IMR-90 (cell line): ENCODE measurements around the gene SDR9C7. TPM values are rescaled to one million over a fixed set of nuclear protein-coding genes. Genes with fewer than 3 reads are reported as not detected.

Source experiments
- ATAC-seq: fragments of 200-7000 bp; cut with Tn5 transposase; 2 replicates; pipeline ENCODE4 v1.9.1; 2020; ENCODE audit warnings: low read depth, mild to moderate bottlenecking, moderate library complexity
- BruUV-seq: library from RNA; stranded (reverse); fragments of 400-500 nt; replicated peaks from 2 replicates; lab custom pipeline; 2021; lab: Mats Ljungman, UMichigan
- CTCF ChIA-PET: fragments of 300-600 bp; formaldehyde crosslinking; extraction: SDS; loops from one replicate; lab custom pipeline; 2021; ENCODE audit warnings: antibody characterized with exemption; lab: Yijun Ruan, JAX
- POLR2A ChIA-PET: fragments of 300-600 bp; sonication (Branson Sonifier 250); formaldehyde crosslinking; loops from one replicate; lab custom pipeline; 2022; ENCODE audit warnings: antibody characterized with exemption; ENCODE audit not compliant: unreplicated experiment; lab: Charles Lee
- DNase-seq: peaks from one replicate; pipeline ENCODE4 v3.0.0; 2013
- H2AFZ ChIP-seq: replicated peaks from 2 replicates; pipeline ENCODE3; 2013; ENCODE audit warnings: low read length, mild to moderate bottlenecking; ENCODE audit not compliant: poor library complexity
- H2AK5ac ChIP-seq: 2 replicates; pipeline ENCODE4 v1.6.1; 2013; ENCODE audit warnings: low read depth, low read length, inconsistent platforms
- H2AK9ac ChIP-seq: replicated peaks from 2 replicates; pipeline ENCODE3; 2013; ENCODE audit warnings: mild to moderate bottlenecking, low read depth, low read length, moderate library complexity; ENCODE audit not compliant: poor library complexity
- H2BK120ac ChIP-seq: 2 replicates; pipeline ENCODE4 v1.6.1; 2013; ENCODE audit warnings: low read depth, low read length, inconsistent platforms
- H2BK15ac ChIP-seq: 3 replicates; pipeline ENCODE4 v1.6.1; 2013; ENCODE audit warnings: low read depth, low read length, inconsistent platforms
- H2BK20ac ChIP-seq: 2 replicates; pipeline ENCODE4 v1.6.1; 2013; ENCODE audit warnings: low read depth, mild to moderate bottlenecking, inconsistent platforms, low read length, moderate library complexity
- H2BK5ac ChIP-seq: 2 replicates; pipeline ENCODE4 v1.6.1; 2013; ENCODE audit warnings: mild to moderate bottlenecking, low read depth, low read length, inconsistent platforms; ENCODE audit not compliant: poor library complexity, severe bottlenecking
- H3K14ac ChIP-seq: replicated peaks from 2 replicates; pipeline ENCODE4 v1.6.1; 2013; ENCODE audit warnings: low read depth, low read length, inconsistent platforms
- H3K18ac ChIP-seq: 2 replicates; pipeline ENCODE4 v1.6.1; 2013; ENCODE audit warnings: low read depth, low read length, control low read depth
- H3K23ac ChIP-seq: 2 replicates; pipeline ENCODE4 v1.6.1; 2013; ENCODE audit warnings: low read depth, low read length, inconsistent platforms
- H3K27ac ChIP-seq: 2 replicates; pipeline ENCODE4 v1.5.1; 2013; ENCODE audit warnings: mild to moderate bottlenecking, control low read depth, low read length; ENCODE audit not compliant: insufficient read depth
- H3K27me3 ChIP-seq: 2 replicates; pipeline ENCODE4 v1.6.1; 2013; ENCODE audit warnings: low read length; ENCODE audit not compliant: control insufficient read depth, insufficient read depth
- H3K36me3 ChIP-seq: 2 replicates; pipeline ENCODE4 v1.6.1; 2013; ENCODE audit warnings: low read length, mixed read lengths; ENCODE audit not compliant: control insufficient read depth, insufficient read depth
- H3K4ac ChIP-seq: 2 replicates; pipeline ENCODE4 v1.6.1; 2013; ENCODE audit warnings: low read depth, low read length, inconsistent platforms
- H3K4me1 ChIP-seq: 2 replicates; pipeline ENCODE4 v1.6.1; 2013; ENCODE audit warnings: low read length, mixed read lengths; ENCODE audit not compliant: control insufficient read depth, insufficient read depth
- H3K4me2 ChIP-seq: 2 replicates; pipeline ENCODE4 v1.6.1; 2013; ENCODE audit warnings: low read depth, mild to moderate bottlenecking, control low read depth, low read length, moderate library complexity
- H3K4me3 ChIP-seq: 2 replicates; pipeline ENCODE4 v1.5.1; 2013; ENCODE audit warnings: low read depth, mild to moderate bottlenecking, control low read depth, low read length, moderate library complexity; ENCODE audit not compliant: insufficient read depth
- H3K56ac ChIP-seq: 2 replicates; pipeline ENCODE4 v1.6.1; 2013; ENCODE audit warnings: low read length, inconsistent platforms; ENCODE audit not compliant: insufficient read depth; ENCODE audit errors: extremely low read depth
- H3K79me1 ChIP-seq, 2 experiments: 2 replicates each; pipeline ENCODE4 v1.6.1; 2013; ENCODE audit warnings: low read length in 2 of 2, inconsistent platforms in 1 of 2, low read depth in 1 of 2
- H3K9ac ChIP-seq: 2 replicates; pipeline ENCODE4 v1.6.1; 2013; ENCODE audit warnings: low read depth, low read length, control low read depth
- H3K9me1 ChIP-seq: 2 replicates; pipeline ENCODE4 v1.6.1; 2013; ENCODE audit warnings: low read length, inconsistent platforms; ENCODE audit not compliant: insufficient read depth
- H3K9me3 ChIP-seq: 2 replicates; pipeline ENCODE4 v1.6.1; 2013; ENCODE audit warnings: low read length; ENCODE audit not compliant: control insufficient read depth, insufficient read depth
- H4K20me1 ChIP-seq: 2 replicates; pipeline ENCODE4 v1.6.1; 2013; ENCODE audit warnings: low read length, inconsistent platforms; ENCODE audit not compliant: insufficient read depth
- H4K5ac ChIP-seq: 2 replicates; pipeline ENCODE4 v1.6.1; 2013; ENCODE audit warnings: mild to moderate bottlenecking, low read depth, low read length, control low read depth
- H4K8ac ChIP-seq, 2 experiments: 2 replicates each; pipeline ENCODE4 v1.6.1; 2013; ENCODE audit warnings: low read depth in 2 of 2, low read length in 2 of 2, control low read depth in 1 of 2, inconsistent platforms in 1 of 2
- H4K91ac ChIP-seq: 2 replicates; pipeline ENCODE4 v1.6.1; 2013; ENCODE audit warnings: low read depth, low read length, inconsistent platforms; ENCODE audit not compliant: insufficient read depth
- BHLHE40 ChIP-seq: fragments of 150-350 bp; IDR thresholded peaks from 2 replicates; pipeline ENCODE4 v1.6.1; 2016; ENCODE audit warnings: mild to moderate bottlenecking, low read depth, low read length
- CEBPB ChIP-seq: IDR thresholded peaks from 2 replicates; pipeline ENCODE4 v1.6.1; 2012; ENCODE audit warnings: low read depth, low read length, improper control_type of control experiment
- CHD1 ChIP-seq: IDR thresholded peaks from 2 replicates; pipeline ENCODE4 v1.6.1; 2012; ENCODE audit warnings: low read depth, low read length, improper control_type of control experiment
- CTCF ChIP-seq: conservative IDR thresholded peaks from 2 replicates; pipeline ENCODE4 v1.5.1; 2012; ENCODE audit warnings: mild to moderate bottlenecking, low read depth, low read length, improper control_type of control experiment
- ELK1 ChIP-seq: fragments of 150-350 bp; IDR thresholded peaks from 2 replicates; pipeline ENCODE4 v1.6.1; 2016; ENCODE audit warnings: low read depth, mild to moderate bottlenecking, low read length, moderate library complexity, borderline replicate concordance
- FOS ChIP-seq: fragments of 150-350 bp; IDR thresholded peaks from 2 replicates; pipeline ENCODE4 v1.6.1; 2016; ENCODE audit warnings: low read depth, low read length
- MAFK ChIP-seq: IDR thresholded peaks from 2 replicates; pipeline ENCODE4 v1.6.1; 2012; ENCODE audit warnings: low read depth, low read length, improper control_type of control experiment
- MAZ ChIP-seq: IDR thresholded peaks from 2 replicates; pipeline ENCODE4 v1.6.1; 2012; ENCODE audit warnings: low read depth, mild to moderate bottlenecking, low read length, improper control_type of control experiment, moderate library complexity, borderline replicate concordance
- NFE2L2 ChIP-seq: fragments of 150-350 bp; IDR thresholded peaks from 2 replicates; pipeline ENCODE4 v1.6.1; 2016; ENCODE audit warnings: low read depth, mild to moderate bottlenecking, low read length
- POLR2A ChIP-seq: IDR thresholded peaks from 2 replicates; pipeline ENCODE4 v1.6.1; 2012; ENCODE audit warnings: mild to moderate bottlenecking, low read depth, low read length
- RAD21 ChIP-seq: IDR thresholded peaks from 2 replicates; pipeline ENCODE4 v1.6.1; 2012; ENCODE audit warnings: low read length, improper control_type of control experiment
- RCOR1 ChIP-seq: IDR thresholded peaks from 2 replicates; pipeline ENCODE4 v1.6.1; 2012; ENCODE audit warnings: mild to moderate bottlenecking, low read length, improper control_type of control experiment; ENCODE audit not compliant: insufficient replicate concordance
- SMC3 ChIP-seq: fragments of 150-350 bp; IDR thresholded peaks from 2 replicates; pipeline ENCODE4 v1.6.1; 2016; ENCODE audit warnings: low read depth, mild to moderate bottlenecking, antibody characterized with exemption, low read length, moderate library complexity
- USF2 ChIP-seq: fragments of 150-350 bp; IDR thresholded peaks from 2 replicates; pipeline ENCODE4 v1.6.1; 2017; ENCODE audit warnings: mild to moderate bottlenecking, antibody characterized with exemption, low read length, low read depth
- WGBS, 2 experiments: methylation state at CpG; one replicate each; pipeline versions ENCODE4 v1.1.5 to v1.1.7; 2013; ENCODE audit warnings: missing lambda C conversion rate in 2 of 2; ENCODE audit not compliant: insufficient read length in 1 of 2; ENCODE audit errors: extremely low coverage in 2 of 2; 5-methylcytosine and 5-hydroxymethylcytosine counted together
- dilution Hi-C: fragments of 300-500 bp; cut with HindIII; formaldehyde crosslinking; loops from one replicate; pipeline ENCODE4 v1.14.3; 2018; ENCODE audit warnings: low sequenced_read_pairs; ENCODE audit not compliant: unreplicated experiment
- in situ Hi-C: fragments of 300-500 bp; cut with MboI; formaldehyde crosslinking; loops from 3 replicates; pipeline ENCODE4 v1.14.3; 2019; ENCODE audit warnings: low sequenced_read_pairs, inconsistent platforms, mixed read lengths
- intact Hi-C: fragments of 100-400 bp; cut with micrococcal nuclease; formaldehyde crosslinking; loops from 2 replicates; pipeline ENCODE4 v1.10.0; 2022
- polyA plus RNA-seq, 3 experiments: library from polyadenylated mRNA; depleted of rRNA; stranded (reverse); fragments of >200 nt; gene quantifications; 2 replicates each; pipeline ENCODE4 v1.2.3, GENCODE V29; 2012; ENCODE audit warnings: low replicate concordance in 1 of 3
- total RNA-seq: library from RNA; depleted of rRNA; stranded (reverse); fragments of >200 nt; gene quantifications from 2 replicates; pipeline ENCODE4 v1.2.3, GENCODE V29; 2012

The SDR9C7 gene
- total and polyA plus RNA-seq, 2 of the 4 experiments (the other 2 are of a cell fraction): not detected

- TF ChIP-seq CHD1 (no peak), SMC3 (no peak), FOS (no peak), RAD21 (no peak), POLR2A (no peak), CTCF (no peak), MAZ (no peak), NFE2L2 (no peak), RCOR1 (no peak), USF2 (no peak), MAFK (no peak), CEBPB (no peak), BHLHE40 (no peak), ELK1 (no peak)
- Histone ChIP-seq H2BK20ac (no peak overlapping the region), H4K5ac (no peak overlapping the region), H3K4ac (no peak overlapping the region), H2BK120ac (no peak overlapping the region), H3K4me3 (no peak overlapping the region), H3K27me3 (peaks cover 38% of the 10 kb centered on the region), H3K14ac (no peak overlapping the region), H2AK5ac (no peak overlapping the region), H4K91ac (no peak overlapping the region), H3K9ac (no peak overlapping the region), H2AK9ac (no peak overlapping the region), H4K20me1 (no peaks in the 10 kb centered on the region), H2BK5ac (no peak overlapping the region), H2AFZ (no peak overlapping the region), H3K18ac (no peak overlapping the region), H3K79me1 (no peaks in the 10 kb centered on the region), H3K36me3 (no peaks in the 10 kb centered on the region), H4K8ac (no peak overlapping the region), H3K27ac (no peak overlapping the region), H3K4me2 (no peak overlapping the region), H3K23ac (no peak overlapping the region), H3K9me1 (0 out of 2 replicates have a peak, but pooled peaks cover 3% of the 10 kb centered on the region), H3K4me1 (no peaks in the 10 kb centered on the region; the same call in 1 of the 2 replicates), H2BK15ac (no peak overlapping the region), H3K9me3 (no peaks in the 10 kb centered on the region), H3K56ac (no peak overlapping the region)
- dilution Hi-C loops: no loop called here
- no TSS peak for BruUV-seq
- intact Hi-C loops: no loop called here
- ChIA-PET CTCF (no interaction called here), POLR2A (no interaction called here)
- ATAC-seq (no peak), DNase-seq (no peak)
- WGBS, 2 experiments: no CpG with 5 or more reads among the region's 4 CpGs
- in situ Hi-C loops: no loop called here
Measured at GRCh38 chr12:56927281-56927680, 6.9 kb downstream of the SDR9C7 start.
